Mesothelial cell of epicardium (in vitro differentiated cells): ENCODE data around the gene ZNRF3. TPM values are rescaled to one million over a fixed set of nuclear protein-coding genes. Genes with fewer than 3 reads are reported as not detected.
A peak's percentile ranks its signal among the peaks of the same experiment; 100 is the strongest.

Experiments
- DNase-seq, 2 experiments: peaks; one replicate each; pipeline ENCODE4 v3.0.0; 2021; ENCODE audit warnings: low spot score in 2 of 2; ENCODE audit not compliant: unreplicated experiment in 2 of 2
- H3K27ac Mint-ChIP-seq: 2 replicates; pipeline ENCODE4 v1.8.0; 2021; ENCODE audit warnings: mixed read lengths
- H3K27me3 Mint-ChIP-seq: 2 replicates; pipeline ENCODE4 v1.8.0; 2021; ENCODE audit warnings: low read depth, mixed read lengths
- H3K36me3 Mint-ChIP-seq: 2 replicates; pipeline ENCODE4 v1.8.0; 2021; ENCODE audit warnings: mixed read lengths
- H3K4me1 Mint-ChIP-seq: 2 replicates; pipeline ENCODE4 v1.8.0; 2021; ENCODE audit warnings: mixed read lengths
- H3K4me3 Mint-ChIP-seq: 2 replicates; pipeline ENCODE4 v1.8.0; 2021; ENCODE audit warnings: mild to moderate bottlenecking, moderate library complexity, mixed read lengths
- H3K9me3 Mint-ChIP-seq: 2 replicates; pipeline ENCODE4 v1.8.0; 2021; ENCODE audit warnings: mixed read lengths
- total RNA-seq: library from RNA; stranded (reverse); gene quantifications from 3 replicates; pipeline ENCODE4 v1.2.1, GENCODE V29; 2021
- TF ChIP-seq, protein P1 (sequence below): fragments of 200-600 bp; sonication (generic); IDR thresholded peaks from one replicate; pipeline ENCODE4 v1.5.0; 2021; ENCODE audit warnings: antibody characterized with exemption; ENCODE audit not compliant: unreplicated experiment

The ZNRF3 gene
- total RNA-seq, 1 donor from 2014 or later, result 37.3 TPM

DNA sequence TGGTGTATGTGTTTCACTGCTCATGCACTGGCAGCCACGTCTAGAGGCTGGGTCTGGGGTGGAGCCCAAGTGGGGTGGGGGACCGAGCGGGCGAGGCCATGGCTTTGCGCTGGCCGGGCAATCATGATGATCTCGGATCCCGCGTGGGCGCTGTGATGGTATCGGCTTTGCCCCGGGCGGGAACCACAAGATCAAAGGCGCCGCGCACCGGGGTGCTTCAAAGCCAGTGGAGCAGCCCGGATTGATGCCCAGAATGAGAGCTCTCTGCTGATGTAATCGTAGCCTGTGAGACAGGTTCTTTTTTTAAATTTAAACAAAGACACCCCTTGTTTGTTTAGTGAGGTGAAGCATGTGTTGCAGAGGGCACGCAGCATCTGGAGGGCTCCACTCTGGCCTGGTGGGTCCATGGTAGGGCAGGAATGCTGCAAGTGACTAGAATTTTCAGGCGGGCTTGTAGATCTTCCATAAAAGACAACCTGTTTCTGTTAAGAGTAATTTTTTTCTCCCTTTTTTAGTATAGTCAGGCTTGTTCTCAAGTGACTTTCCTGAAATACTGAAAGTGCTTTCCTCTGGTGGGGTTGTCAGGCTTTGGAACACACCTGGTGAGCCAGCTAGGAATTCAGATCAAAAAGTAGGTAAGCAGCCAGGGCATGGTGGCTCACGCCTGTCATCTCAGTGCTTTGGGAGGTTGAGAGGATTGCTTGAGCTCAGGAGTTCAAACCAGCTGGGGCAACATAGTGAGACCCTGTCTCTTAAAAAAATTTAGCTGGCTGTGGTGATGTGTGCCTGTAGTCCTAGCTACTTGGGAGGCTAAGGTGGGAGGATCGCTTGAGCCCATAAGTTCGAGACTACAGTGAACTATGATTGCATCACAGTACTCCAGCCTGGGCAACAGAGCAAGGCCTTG lies 40.7 kb downstream of the ZNRF3 start:
- Mint-ChIP-seq H3K27me3 (no peaks in the 10 kb centered on the region), H3K9me3 (no peaks in the 10 kb centered on the region), H3K27ac (peak overlapping the region; percentile 98), H3K36me3 (no peaks in the 10 kb centered on the region), H3K4me1 (peaks cover 74% of the 10 kb centered on the region), H3K4me3 (peak overlapping the region; percentile 49)
- DNase-seq, result peak; percentile 44 to 68
- TF ChIP-seq, protein P1, sequence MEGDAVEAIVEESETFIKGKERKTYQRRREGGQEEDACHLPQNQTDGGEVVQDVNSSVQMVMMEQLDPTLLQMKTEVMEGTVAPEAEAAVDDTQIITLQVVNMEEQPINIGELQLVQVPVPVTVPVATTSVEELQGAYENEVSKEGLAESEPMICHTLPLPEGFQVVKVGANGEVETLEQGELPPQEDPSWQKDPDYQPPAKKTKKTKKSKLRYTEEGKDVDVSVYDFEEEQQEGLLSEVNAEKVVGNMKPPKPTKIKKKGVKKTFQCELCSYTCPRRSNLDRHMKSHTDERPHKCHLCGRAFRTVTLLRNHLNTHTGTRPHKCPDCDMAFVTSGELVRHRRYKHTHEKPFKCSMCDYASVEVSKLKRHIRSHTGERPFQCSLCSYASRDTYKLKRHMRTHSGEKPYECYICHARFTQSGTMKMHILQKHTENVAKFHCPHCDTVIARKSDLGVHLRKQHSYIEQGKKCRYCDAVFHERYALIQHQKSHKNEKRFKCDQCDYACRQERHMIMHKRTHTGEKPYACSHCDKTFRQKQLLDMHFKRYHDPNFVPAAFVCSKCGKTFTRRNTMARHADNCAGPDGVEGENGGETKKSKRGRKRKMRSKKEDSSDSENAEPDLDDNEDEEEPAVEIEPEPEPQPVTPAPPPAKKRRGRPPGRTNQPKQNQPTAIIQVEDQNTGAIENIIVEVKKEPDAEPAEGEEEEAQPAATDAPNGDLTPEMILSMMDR, result no peak

DNA sequence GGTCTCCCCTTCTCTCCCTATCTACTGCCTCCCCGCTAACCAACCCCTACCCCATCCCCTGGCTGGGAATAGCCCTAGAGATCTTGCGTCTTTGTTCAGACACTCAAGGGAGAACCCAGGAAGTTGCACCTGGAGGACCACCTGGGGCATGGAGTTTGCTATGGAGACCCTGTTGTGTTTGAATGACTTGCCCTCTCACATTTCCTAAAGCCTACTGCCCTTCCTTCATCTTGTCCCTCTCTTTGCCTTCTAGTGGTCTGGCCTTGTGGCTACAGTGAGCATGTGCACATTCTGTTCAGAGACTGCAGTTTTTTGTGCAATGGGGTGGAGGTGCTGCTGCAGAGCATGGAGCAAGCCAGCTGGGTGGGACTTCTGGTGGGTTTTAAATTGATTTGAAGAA lies 42.5 kb downstream of the ZNRF3 start:
- Mint-ChIP-seq H3K4me1 (peaks cover 80% of the 10 kb centered on the region), H3K4me3 (no peak overlapping the region)

DNA sequence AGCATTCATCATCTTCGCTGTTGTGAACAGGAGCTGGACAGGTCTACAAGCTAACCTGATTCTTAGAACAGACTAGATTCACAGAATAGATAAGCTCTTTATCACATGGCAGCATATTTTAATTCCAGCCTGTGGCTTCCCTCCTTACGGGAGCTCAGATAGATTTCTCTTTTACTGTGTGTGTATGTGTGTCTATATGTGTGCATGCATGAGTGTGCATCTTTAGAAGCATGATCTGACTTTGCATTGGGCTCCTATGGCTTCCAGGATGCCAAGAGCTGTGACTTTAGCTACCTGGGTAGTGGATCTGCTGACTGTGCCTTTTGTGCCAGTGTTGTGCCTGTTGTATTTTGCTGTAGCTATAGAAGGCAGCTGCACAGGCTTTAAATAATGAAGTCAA lies 44.3 kb downstream of the ZNRF3 start:
- Mint-ChIP-seq H3K4me1 (peaks cover 70% of the 10 kb centered on the region), H3K4me3 (no peak overlapping the region), H3K27ac (peak overlapping the region; percentile 62), H3K36me3 (no peaks in the 10 kb centered on the region), H3K27me3 (no peaks in the 10 kb centered on the region), H3K9me3 (no peaks in the 10 kb centered on the region)
- no peak for DNase-seq
- TF ChIP-seq, protein P1, result no peak

More for the DNA sequence above, 42.5 kb downstream of the ZNRF3 start:
- no peaks in the 10 kb centered on the region for H3K27me3 Mint-ChIP-seq
- TF ChIP-seq, protein P1, result no peak
- DNase-seq, result no peak
- H3K9me3 Mint-ChIP-seq, result no peaks in the 10 kb centered on the region
- peak overlapping the region; percentile 86 for H3K27ac Mint-ChIP-seq
- no peaks in the 10 kb centered on the region for H3K36me3 Mint-ChIP-seq

GRCh38 chr22:28929197-28929596 lies 45.8 kb downstream of the ZNRF3 start:
- no peak for DNase-seq
- no peak overlapping the region for H3K4me3 Mint-ChIP-seq
- H3K27me3 Mint-ChIP-seq, result no peaks in the 10 kb centered on the region
- peak overlapping the region; percentile 80 for H3K27ac Mint-ChIP-seq
- H3K36me3 Mint-ChIP-seq, result no peaks in the 10 kb centered on the region
- H3K9me3 Mint-ChIP-seq, result no peaks in the 10 kb centered on the region
- TF ChIP-seq, protein P1, result no peak
- H3K4me1 Mint-ChIP-seq, result peaks cover 68% of the 10 kb centered on the region

DNA sequence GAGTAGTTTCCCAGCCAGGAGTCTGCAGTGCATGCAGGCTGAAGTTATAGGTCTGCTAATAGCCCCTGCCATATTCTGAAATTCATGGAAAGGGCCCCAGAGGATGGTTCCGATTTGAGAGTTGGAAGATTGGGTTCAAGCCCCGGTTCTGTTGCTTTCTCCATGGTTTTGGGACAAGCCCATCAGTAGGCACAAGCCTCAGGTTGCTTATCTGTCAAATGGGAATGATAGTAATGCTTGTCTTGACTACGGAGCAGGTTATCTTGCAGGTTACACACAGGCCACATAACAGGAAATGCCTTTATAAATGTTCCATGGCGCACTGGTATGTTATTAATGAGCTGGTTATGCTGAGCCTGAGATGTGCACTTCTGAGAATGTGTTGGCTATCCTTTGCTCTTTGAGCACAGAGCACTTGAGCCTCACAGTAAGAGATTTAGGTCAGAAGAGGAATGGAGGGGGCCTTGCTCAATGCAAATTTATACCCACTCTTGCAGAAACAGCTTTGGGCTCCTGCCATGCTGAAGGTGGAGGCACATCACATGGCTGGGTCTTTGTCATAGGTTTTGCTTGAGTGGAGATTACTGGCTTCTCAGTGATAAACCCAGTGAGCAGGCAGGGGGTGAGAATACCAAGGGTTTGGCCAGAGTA lies 47.1 kb downstream of the ZNRF3 start:
- Mint-ChIP-seq H3K4me1 (peaks cover 62% of the 10 kb centered on the region), H3K27ac (peak overlapping the region; percentile 41), H3K9me3 (no peaks in the 10 kb centered on the region), H3K4me3 (no peak overlapping the region), H3K27me3 (no peaks in the 10 kb centered on the region), H3K36me3 (no peaks in the 10 kb centered on the region)
- DNase-seq, result no peak
- TF ChIP-seq, protein P1, result no peak
